Lower leg skin (tissue), 4 donors: ENCODE results near the gene TICRR. TPM values are rescaled to one million over a fixed set of nuclear protein-coding genes. Genes with fewer than 3 reads are reported as not detected.

Source experiments
- DNase-seq, 2 donors: peaks; one replicate each; pipeline ENCODE4 v3.0.0-alpha.2; 2019; ENCODE audit warnings: low spot score in 2 of 2
- H3K4me3 ChIP-seq: fragments of 200-600 bp; sonication (generic); 2 replicates; pipeline ENCODE4 v1.5.1; 2017; ENCODE audit warnings: mild to moderate bottlenecking, low read depth; ENCODE audit not compliant: poor library complexity, severe bottlenecking
- CTCF ChIP-seq, 3 donors: fragments of 450-650 bp; IDR thresholded peaks; one replicate each; pipeline ENCODE4 v1.5.1; 2016; ENCODE audit warnings: antibody characterized with exemption in 3 of 3, mild to moderate bottlenecking in 3 of 3, moderate library complexity in 2 of 3
- POLR2A ChIP-seq, 2 donors: fragments of 450-650 bp; IDR thresholded peaks; one replicate each; pipeline ENCODE4 v1.6.1; 2016 to 2017; ENCODE audit warnings: antibody characterized with exemption in 2 of 2, mild to moderate bottlenecking in 1 of 2, moderate library complexity in 1 of 2
- WGBS, 2 donors: methylation state at CpG; one replicate each; pipeline ENCODE4 v1.1.5; 2018; 5-methylcytosine and 5-hydroxymethylcytosine counted together
- intact Hi-C: fragments of 100-400 bp; cut with DNase I; formaldehyde crosslinking; loops from one replicate; pipeline ENCODE4 v1.15.0; 2023; ENCODE audit warnings: low total_unique reads
- total RNA-seq, 4 donors: library from RNA; depleted of rRNA; stranded (reverse); fragments of >200 nt; gene quantifications; one replicate each; pipeline ENCODE4 v1.1.0, GENCODE V29; 2016

TICRR gene
- total RNA-seq, 4 donors from 2014 or later: 0.21 to 1.2 (median 0.55) TPM

- intact Hi-C loops: no loop called here
- WGBS, 2 donors: 89 to 95% methylated on average over 2 of the region's 2 CpGs
- no peak for DNase-seq
- TF ChIP-seq POLR2A (IDR thresholded peaks at IDR 0.05) (no peak), CTCF (IDR thresholded peaks at IDR 0.05) (no peak)
- H3K4me3 ChIP-seq: no peak overlapping the region
These were observed 84.0 kb downstream of the TICRR start for GRCh38 chr15:89659295-89659694.

GRCh38 chr15:89660556-89660955 is 85.3 kb downstream of the TICRR start:
- intact Hi-C loops: no loop called here

DNA sequence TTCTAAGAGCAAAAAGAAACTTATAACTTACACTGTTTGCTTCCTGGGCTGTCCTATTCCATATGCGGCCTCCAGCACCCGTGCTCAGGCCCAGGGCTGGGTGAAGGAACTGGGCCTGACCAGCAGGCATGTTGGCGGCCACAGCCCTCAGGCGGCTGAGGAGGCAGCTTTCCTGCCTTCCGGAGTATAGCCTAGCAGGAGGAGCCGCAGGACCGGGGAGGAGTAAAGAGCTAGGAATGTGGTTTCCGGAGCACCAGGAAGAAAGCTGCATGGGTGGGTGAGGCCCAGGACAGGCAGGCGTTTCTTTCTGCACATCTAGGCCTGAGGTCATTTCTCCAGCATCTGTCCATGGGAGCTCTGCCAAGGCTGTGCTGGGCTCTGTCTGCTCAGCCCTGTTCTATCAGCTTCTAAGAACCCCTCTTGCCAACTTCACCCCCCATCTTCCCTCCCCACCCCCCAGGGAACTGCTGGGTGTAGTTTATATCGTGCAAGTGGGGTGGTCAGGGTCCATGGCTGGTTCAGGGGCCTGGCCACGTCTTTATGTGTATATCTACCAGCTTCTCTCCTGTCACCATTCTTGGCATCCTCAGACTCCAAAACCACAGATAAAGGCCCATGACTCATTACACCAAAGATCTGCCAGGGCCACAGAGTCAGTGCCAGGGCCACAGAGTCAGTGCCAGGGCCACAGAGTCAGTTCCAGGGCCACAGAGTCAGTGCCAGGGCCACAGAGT is 87.8 kb downstream of the TICRR start:
- H3K4me3 ChIP-seq: no peak overlapping the region
- TF ChIP-seq CTCF (IDR thresholded peaks at IDR 0.05): no peak
- no peak for TF ChIP-seq POLR2A (IDR thresholded peaks at IDR 0.05)
- 16 to 43% methylated on average over 11 of the region's 11 CpGs for WGBS, 2 donors
- peak; percentile 53 to 90 for DNase-seq
- intact Hi-C loops: no loop called here

More at GRCh38 chr15:89660556-89660955, 85.3 kb downstream of the TICRR start:
- no peak overlapping the region for H3K4me3 ChIP-seq
- 83 to 96% methylated on average over 2 of the region's 2 CpGs for WGBS, 2 donors
- no peak for TF ChIP-seq POLR2A (IDR thresholded peaks at IDR 0.05)
- no peak for TF ChIP-seq CTCF (IDR thresholded peaks at IDR 0.05)
- DNase-seq: no peak

- TF ChIP-seq POLR2A (IDR thresholded peaks at IDR 0.05) (no peak), CTCF (IDR thresholded peaks at IDR 0.05) (no peak)
- no peak overlapping the region for H3K4me3 ChIP-seq
- intact Hi-C loops: no loop called here
- peak in 1 of 2 donors; percentile 54 for DNase-seq
- WGBS, 2 donors: 85 to 88% methylated on average over 13 of the region's 13 CpGs
These were observed 89.4 kb downstream of the TICRR start for GRCh38 chr15:89664441-89665350.

DNA sequence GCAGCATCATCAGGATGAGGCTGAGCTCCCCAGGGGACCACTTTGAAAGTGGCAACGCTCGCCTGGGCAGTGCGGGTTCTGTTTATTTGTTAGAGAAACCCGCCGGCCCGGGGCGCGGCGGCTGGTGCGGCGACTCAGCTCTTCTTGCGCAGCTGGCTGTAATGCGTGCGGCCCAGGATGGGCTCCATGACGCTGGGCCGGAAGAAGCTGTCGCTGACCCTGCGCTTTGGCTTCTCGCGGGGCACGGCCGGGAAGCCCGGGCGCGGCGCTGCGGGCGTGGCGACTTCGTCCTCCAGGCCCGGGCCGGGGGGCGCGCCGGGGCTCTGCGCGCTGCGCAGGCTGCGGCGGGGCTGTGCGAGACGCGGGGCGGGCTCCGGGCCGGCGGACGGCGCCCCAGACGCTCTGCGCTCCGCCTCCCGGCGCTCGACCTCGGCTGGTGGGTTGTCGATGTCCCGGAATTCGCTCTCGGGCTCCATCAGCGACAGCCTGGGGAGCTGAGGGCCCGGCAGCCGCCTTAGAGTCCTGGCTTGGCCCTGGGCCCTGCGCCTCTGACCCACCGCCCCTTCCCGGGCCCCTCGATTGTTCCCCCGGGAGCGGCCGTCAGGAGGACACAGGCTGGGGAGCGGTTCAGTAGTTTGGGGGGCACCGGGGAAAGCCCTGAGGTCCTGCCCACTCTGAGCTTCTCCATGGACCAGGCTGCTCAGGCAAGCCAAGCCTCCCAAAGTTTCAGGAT is 90.3 kb downstream of the TICRR start:
- peak in 1 of 2 donors; percentile 91 for DNase-seq
- no peak overlapping the region for H3K4me3 ChIP-seq
- TF ChIP-seq CTCF (IDR thresholded peaks at IDR 0.05) (no peak), POLR2A (IDR thresholded peaks at IDR 0.05) (no peak)
- intact Hi-C loops: no loop called here
- 0 to 6% methylated on average over 11 to 23 of the region's 72 CpGs for WGBS, 2 donors
